Omental fat pad (tissue), 4 donors: ENCODE data around the gene CRY1. TPM values are rescaled to one million over a fixed set of nuclear protein-coding genes. Genes with fewer than 3 reads are reported as not detected.

Experiments used
- ATAC-seq: fragments of 150-250 bp; one replicate; pipeline ENCODE4 v1.9.1; 2016; ENCODE audit warnings: mild to moderate bottlenecking, moderate library complexity; ENCODE audit not compliant: low FRiP score
- DNase-seq: peaks from one replicate; pipeline ENCODE4 v3.0.0-alpha.2; 2019; ENCODE audit warnings: low spot score
- CTCF ChIP-seq, 3 donors: fragments of 450-650 bp; IDR thresholded peaks; one replicate each; pipeline ENCODE4 v1.5.1; 2016 to 2017; ENCODE audit warnings: antibody characterized with exemption in 3 of 3, mild to moderate bottlenecking in 3 of 3, moderate library complexity in 2 of 3
- total RNA-seq, 4 donors: library from RNA; depleted of rRNA; stranded (reverse); fragments of >200 nt; gene quantifications; one replicate each; pipeline ENCODE4 v1.1.0, GENCODE V29; 2016

Gene CRY1
- total RNA-seq, 4 donors from 2014 or later, result 20.7 to 97.0 (median 52.9) TPM

- DNase-seq (no peak), ATAC-seq (no peak)
- no peak for TF ChIP-seq CTCF (IDR thresholded peaks at IDR 0.05)
Measured at GRCh38 chr12:107102294-107102693, 8.9 kb upstream of the CRY1 start.

GRCh38 chr12:107101651-107102050 lies 8.3 kb upstream of the CRY1 start:
- DNase-seq (no peak), ATAC-seq (no peak)
- no peak for TF ChIP-seq CTCF (IDR thresholded peaks at IDR 0.05)

- TF ChIP-seq CTCF (IDR thresholded peaks at IDR 0.05), result no peak
- no peak for DNase-seq
- no peak for ATAC-seq
Measured at GRCh38 chr12:107099917-107100316, 6.6 kb upstream of the CRY1 start.

GRCh38 chr12:107096571-107096970 lies 3.2 kb upstream of the CRY1 start:
- DNase-seq, result no peak
- no peak for TF ChIP-seq CTCF (IDR thresholded peaks at IDR 0.05)
- ATAC-seq, result no peak

GRCh38 chr12:107094183-107094448 lies 767 bp upstream of the CRY1 start:
- no peak for TF ChIP-seq CTCF (IDR thresholded peaks at IDR 0.05)
- DNase-seq, result no peak
- no peak for ATAC-seq

GRCh38 chr12:107092669-107093416 lies 506 bp downstream of the CRY1 start:
- no peak for TF ChIP-seq CTCF (IDR thresholded peaks at IDR 0.05)
- DNase-seq (peak; percentile 52), ATAC-seq (peak; percentile 48)

GRCh38 chr12:107091989-107092641 lies 1.2 kb downstream of the CRY1 start:
- DNase-seq (no peak), ATAC-seq (peak; percentile 25)
- TF ChIP-seq CTCF (IDR thresholded peaks at IDR 0.05), result peak in 2 of 3 donors; percentile 36 to 75
